OCI-LY1 (cell line): ENCODE data around the gene BABAM2.

Experiments
- H2AFZ ChIP-seq: fragments of 200-600 bp; sonication (generic), shearing (Covaris generic); 2 replicates; pipeline ENCODE4 v1.6.0; 2014; ENCODE audit warnings: antibody characterized with exemption, mild to moderate bottlenecking, low read length
- H3F3A ChIP-seq: fragments of 200-600 bp; sonication (generic), shearing (Covaris generic); 2 replicates; pipeline ENCODE4 v1.6.0; 2014; ENCODE audit warnings: mild to moderate bottlenecking, antibody characterized with exemption, low read length, moderate library complexity; ENCODE audit not compliant: insufficient read depth
- H3K27ac ChIP-seq: fragments of 200-600 bp; sonication (generic); 2 replicates; pipeline ENCODE4 v1.5.1; 2014; ENCODE audit warnings: low read length, mixed run types, mild to moderate bottlenecking, low read depth; ENCODE audit not compliant: poor library complexity, severe bottlenecking
- H3K27me3 ChIP-seq: fragments of 200-600 bp; sonication (generic); 2 replicates; pipeline ENCODE4 v1.6.0; 2014; ENCODE audit warnings: antibody characterized with exemption, mild to moderate bottlenecking, low read length, moderate library complexity; ENCODE audit not compliant: insufficient read depth
- H3K36me3 ChIP-seq: fragments of 200-600 bp; sonication (generic); 2 replicates; pipeline ENCODE4 v1.6.1; 2014; ENCODE audit warnings: mild to moderate bottlenecking, antibody characterized with exemption, low read length, moderate library complexity, mixed read lengths; ENCODE audit not compliant: insufficient read depth
- H3K4me1 ChIP-seq: fragments of 200-600 bp; sonication (generic); 2 replicates; pipeline ENCODE4 v1.5.1; 2014; ENCODE audit warnings: mild to moderate bottlenecking, low read length, moderate library complexity; ENCODE audit not compliant: insufficient read depth, severe bottlenecking
- H3K4me2 ChIP-seq: fragments of 200-600 bp; sonication (generic), shearing (Covaris generic); 2 replicates; pipeline ENCODE4 v1.6.1; 2014; ENCODE audit warnings: low read length
- H3K4me3 ChIP-seq: fragments of 200-600 bp; sonication (generic); 2 replicates; pipeline ENCODE4 v1.5.1; 2014; ENCODE audit warnings: low read length, low read depth, mild to moderate bottlenecking, mixed read lengths; ENCODE audit not compliant: poor library complexity, severe bottlenecking
- H3K79me2 ChIP-seq: fragments of 200-600 bp; shearing (Covaris generic); 2 replicates; pipeline ENCODE4 v1.6.1; 2016; ENCODE audit warnings: mixed run types, low read length, mixed read lengths; ENCODE audit not compliant: insufficient read depth
- H3K9ac ChIP-seq: fragments of 200-600 bp; sonication (generic), shearing (Covaris generic); 2 replicates; pipeline ENCODE4 v1.6.1; 2014; ENCODE audit warnings: mild to moderate bottlenecking, low read length, mixed read lengths
- H3K9me2 ChIP-seq: fragments of 200-600 bp; sonication (generic), shearing (Covaris generic); 2 replicates; pipeline ENCODE4 v1.6.1; 2014; ENCODE audit warnings: low read depth, mild to moderate bottlenecking, low read length, mixed read lengths
- H3K9me3 ChIP-seq: fragments of 200-600 bp; shearing (Covaris generic); 2 replicates; pipeline ENCODE4 v1.6.1; 2014; ENCODE audit warnings: low read length, mixed read lengths
- H4K20me1 ChIP-seq: fragments of 200-600 bp; sonication (generic), shearing (Covaris generic); 2 replicates; pipeline ENCODE4 v1.6.0; 2016; ENCODE audit warnings: mild to moderate bottlenecking, low read length; ENCODE audit not compliant: insufficient read depth
- EZH2 ChIP-seq: fragments of 200-600 bp; sonication (generic), shearing (Covaris generic); IDR thresholded peaks from 2 replicates; pipeline ENCODE4 v1.8.0; 2017; ENCODE audit warnings: borderline replicate concordance, mixed run types, mild to moderate bottlenecking, antibody characterized with exemption, low read length, moderate library complexity, mixed read lengths
- TF ChIP-seq, protein P1 (sequence below): fragments of 200-600 bp; sonication (generic), shearing (Covaris generic); IDR thresholded peaks from 2 replicates; pipeline ENCODE4 v1.5.1; 2017; ENCODE audit warnings: mild to moderate bottlenecking, antibody characterized with exemption, low read length, moderate library complexity, mixed read lengths

The BABAM2 gene

GRCh38 chr2:28355521-28356094 is 465.1 kb downstream of the BABAM2 start:
- H3K27ac ChIP-seq: no peak overlapping the region
- no peak overlapping the region for H3K4me3 ChIP-seq
- H3K9ac ChIP-seq: no peak overlapping the region
- no peaks in the 10 kb centered on the region for H3K9me2 ChIP-seq
- H2AFZ ChIP-seq: no peak overlapping the region
- H3K79me2 ChIP-seq: no peaks in the 10 kb centered on the region
- H3K4me1 ChIP-seq: no peaks in the 10 kb centered on the region
- H4K20me1 ChIP-seq: no peaks in the 10 kb centered on the region
- H3K27me3 ChIP-seq: no peaks in the 10 kb centered on the region
- no peak overlapping the region for H3K4me2 ChIP-seq
- TF ChIP-seq EZH2: no peak
- TF ChIP-seq, protein P1, sequence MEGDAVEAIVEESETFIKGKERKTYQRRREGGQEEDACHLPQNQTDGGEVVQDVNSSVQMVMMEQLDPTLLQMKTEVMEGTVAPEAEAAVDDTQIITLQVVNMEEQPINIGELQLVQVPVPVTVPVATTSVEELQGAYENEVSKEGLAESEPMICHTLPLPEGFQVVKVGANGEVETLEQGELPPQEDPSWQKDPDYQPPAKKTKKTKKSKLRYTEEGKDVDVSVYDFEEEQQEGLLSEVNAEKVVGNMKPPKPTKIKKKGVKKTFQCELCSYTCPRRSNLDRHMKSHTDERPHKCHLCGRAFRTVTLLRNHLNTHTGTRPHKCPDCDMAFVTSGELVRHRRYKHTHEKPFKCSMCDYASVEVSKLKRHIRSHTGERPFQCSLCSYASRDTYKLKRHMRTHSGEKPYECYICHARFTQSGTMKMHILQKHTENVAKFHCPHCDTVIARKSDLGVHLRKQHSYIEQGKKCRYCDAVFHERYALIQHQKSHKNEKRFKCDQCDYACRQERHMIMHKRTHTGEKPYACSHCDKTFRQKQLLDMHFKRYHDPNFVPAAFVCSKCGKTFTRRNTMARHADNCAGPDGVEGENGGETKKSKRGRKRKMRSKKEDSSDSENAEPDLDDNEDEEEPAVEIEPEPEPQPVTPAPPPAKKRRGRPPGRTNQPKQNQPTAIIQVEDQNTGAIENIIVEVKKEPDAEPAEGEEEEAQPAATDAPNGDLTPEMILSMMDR: no peak
- no peaks in the 10 kb centered on the region for H3F3A ChIP-seq
- H3K9me3 ChIP-seq: no peaks in the 10 kb centered on the region
- no peaks in the 10 kb centered on the region for H3K36me3 ChIP-seq

GRCh38 chr2:28356095-28356911 is 465.8 kb downstream of the BABAM2 start:
- Histone ChIP-seq H3K4me2 (no peak overlapping the region), H2AFZ (no peak overlapping the region), H3K9ac (no peak overlapping the region), H3F3A (no peaks in the 10 kb centered on the region), H3K9me2 (no peaks in the 10 kb centered on the region), H3K79me2 (no peaks in the 10 kb centered on the region), H3K9me3 (no peaks in the 10 kb centered on the region), H3K4me3 (no peak overlapping the region), H3K36me3 (no peaks in the 10 kb centered on the region), H4K20me1 (no peaks in the 10 kb centered on the region), H3K4me1 (no peaks in the 10 kb centered on the region), H3K27ac (no peak overlapping the region), H3K27me3 (no peaks in the 10 kb centered on the region)
- TF ChIP-seq, protein P1: no peak
- TF ChIP-seq EZH2: no peak

- Histone ChIP-seq H3K36me3 (no peaks in the 10 kb centered on the region), H2AFZ (no peak overlapping the region), H4K20me1 (no peaks in the 10 kb centered on the region), H3F3A (no peaks in the 10 kb centered on the region), H3K4me3 (no peak overlapping the region), H3K27ac (no peak overlapping the region), H3K9me3 (no peaks in the 10 kb centered on the region), H3K4me2 (no peak overlapping the region), H3K4me1 (no peaks in the 10 kb centered on the region), H3K9ac (no peak overlapping the region), H3K9me2 (no peaks in the 10 kb centered on the region), H3K79me2 (no peaks in the 10 kb centered on the region), H3K27me3 (no peaks in the 10 kb centered on the region)
- TF ChIP-seq, protein P1: no peak
- TF ChIP-seq EZH2: no peak
Measured at GRCh38 chr2:28357055-28357454, 466.5 kb downstream of the BABAM2 start.
